Activated T-cell treated with anti-CD3 and anti-CD28 coated beads, Interleukin-2, amount 50 U/mL, for 24 hours (primary cell): ENCODE measurements around the gene SURF1.
"Not testable (repeated sequence)": the region's sequence is repeated elsewhere in the genome, so short reads cannot be mapped to it uniquely, and the experiment has no call there.

Source experiments
- DNase-seq: peaks from one replicate; pipeline ENCODE4 v3.0.0-alpha.2; 2020
- H3K27ac Mint-ChIP-seq: 2 replicates; pipeline ENCODE4 v1.8.0; 2020; ENCODE audit warnings: mild to moderate bottlenecking, mixed read lengths
- H3K27me3 Mint-ChIP-seq: 2 replicates; pipeline ENCODE4 v1.8.0; 2020; ENCODE audit warnings: mixed read lengths
- H3K36me3 Mint-ChIP-seq: 2 replicates; pipeline ENCODE4 v1.8.0; 2020; ENCODE audit warnings: low read depth, mixed read lengths
- H3K4me1 Mint-ChIP-seq: 2 replicates; pipeline ENCODE4 v1.8.0; 2020; ENCODE audit warnings: low read depth, mixed read lengths
- H3K4me3 Mint-ChIP-seq: 2 replicates; pipeline ENCODE4 v1.8.0; 2020; ENCODE audit warnings: mild to moderate bottlenecking, moderate library complexity, mixed read lengths
- H3K9me3 Mint-ChIP-seq: 2 replicates; pipeline ENCODE4 v1.8.0; 2020; ENCODE audit warnings: mixed read lengths

Gene SURF1

GRCh38 chr9:133390713-133391112 is 34.4 kb upstream of the SURF1 start:
- Mint-ChIP-seq H3K27me3 (peaks cover 19% of the 10 kb centered on the region), H3K4me1 (no peaks in the 10 kb centered on the region), H3K9me3 (no peaks in the 10 kb centered on the region), H3K27ac (no peak overlapping the region), H3K4me3 (no peak overlapping the region), H3K36me3 (no peaks in the 10 kb centered on the region)
- DNase-seq = no peak

- peaks cover 19% of the 10 kb centered on the region for H3K27me3 Mint-ChIP-seq
- no peak overlapping the region for H3K27ac Mint-ChIP-seq
- no peak for DNase-seq
- H3K4me1 Mint-ChIP-seq = no peaks in the 10 kb centered on the region
- H3K9me3 Mint-ChIP-seq = no peaks in the 10 kb centered on the region
- no peaks in the 10 kb centered on the region for H3K36me3 Mint-ChIP-seq
- H3K4me3 Mint-ChIP-seq = no peak overlapping the region
Observed at GRCh38 chr9:133389562-133389961, 33.3 kb upstream of the SURF1 start.

- H3K9me3 Mint-ChIP-seq = no peaks in the 10 kb centered on the region
- peaks cover 19% of the 10 kb centered on the region for H3K27me3 Mint-ChIP-seq
- DNase-seq = no peak
- no peaks in the 10 kb centered on the region for H3K4me1 Mint-ChIP-seq
- no peaks in the 10 kb centered on the region for H3K36me3 Mint-ChIP-seq
- no peak overlapping the region for H3K27ac Mint-ChIP-seq
- H3K4me3 Mint-ChIP-seq = no peak overlapping the region
Observed at GRCh38 chr9:133389025-133389557, 32.8 kb upstream of the SURF1 start.

GRCh38 chr9:133387680-133388079 is 31.4 kb upstream of the SURF1 start:
- no peak overlapping the region for H3K27ac Mint-ChIP-seq
- no peaks in the 10 kb centered on the region for H3K9me3 Mint-ChIP-seq
- no peak for DNase-seq
- H3K4me1 Mint-ChIP-seq = no peaks in the 10 kb centered on the region
- H3K36me3 Mint-ChIP-seq = no peaks in the 10 kb centered on the region
- peaks cover 19% of the 10 kb centered on the region for H3K27me3 Mint-ChIP-seq
- no peak overlapping the region for H3K4me3 Mint-ChIP-seq

DNA sequence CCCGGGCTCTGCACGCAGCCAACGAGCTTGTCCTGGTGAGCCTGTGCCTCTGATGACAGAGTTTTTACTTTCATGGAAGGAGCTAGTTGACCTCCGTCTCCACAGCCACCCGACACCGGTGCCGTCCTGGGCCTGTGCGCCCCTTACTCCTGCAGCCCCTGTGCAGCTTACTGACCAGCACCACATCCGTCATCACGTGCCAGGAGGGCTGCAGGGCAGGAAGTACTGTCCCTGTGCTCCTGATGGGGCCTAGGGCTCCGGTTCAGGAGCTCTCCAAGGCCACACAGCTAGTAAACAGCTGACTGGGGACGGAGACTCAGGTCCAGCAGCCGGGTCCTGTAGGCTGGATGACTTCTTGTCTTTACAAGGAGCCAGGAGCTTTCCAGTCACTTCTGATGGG is 30.1 kb upstream of the SURF1 start:
- no peak for DNase-seq
- H3K27ac Mint-ChIP-seq = no peak overlapping the region
- H3K36me3 Mint-ChIP-seq = no peaks in the 10 kb centered on the region
- no peaks in the 10 kb centered on the region for H3K4me1 Mint-ChIP-seq
- peaks cover 19% of the 10 kb centered on the region for H3K27me3 Mint-ChIP-seq
- H3K4me3 Mint-ChIP-seq = no peak overlapping the region
- no peaks in the 10 kb centered on the region for H3K9me3 Mint-ChIP-seq

- H3K4me3 Mint-ChIP-seq = no peak overlapping the region
- peaks cover 14% of the 10 kb centered on the region for H3K27me3 Mint-ChIP-seq
- no peak overlapping the region for H3K27ac Mint-ChIP-seq
- DNase-seq = no peak
- H3K9me3 Mint-ChIP-seq = no peaks in the 10 kb centered on the region
- no peaks in the 10 kb centered on the region for H3K36me3 Mint-ChIP-seq
- H3K4me1 Mint-ChIP-seq = no peaks in the 10 kb centered on the region
Observed at GRCh38 chr9:133385452-133385851, 29.2 kb upstream of the SURF1 start.

GRCh38 chr9:133384736-133385321 is 28.5 kb upstream of the SURF1 start:
- no peak for DNase-seq
- Mint-ChIP-seq H3K9me3 (no peaks in the 10 kb centered on the region), H3K4me1 (no peaks in the 10 kb centered on the region), H3K36me3 (no peaks in the 10 kb centered on the region), H3K27ac (no peak overlapping the region), H3K27me3 (peaks cover 10% of the 10 kb centered on the region), H3K4me3 (no peak overlapping the region)

DNA sequence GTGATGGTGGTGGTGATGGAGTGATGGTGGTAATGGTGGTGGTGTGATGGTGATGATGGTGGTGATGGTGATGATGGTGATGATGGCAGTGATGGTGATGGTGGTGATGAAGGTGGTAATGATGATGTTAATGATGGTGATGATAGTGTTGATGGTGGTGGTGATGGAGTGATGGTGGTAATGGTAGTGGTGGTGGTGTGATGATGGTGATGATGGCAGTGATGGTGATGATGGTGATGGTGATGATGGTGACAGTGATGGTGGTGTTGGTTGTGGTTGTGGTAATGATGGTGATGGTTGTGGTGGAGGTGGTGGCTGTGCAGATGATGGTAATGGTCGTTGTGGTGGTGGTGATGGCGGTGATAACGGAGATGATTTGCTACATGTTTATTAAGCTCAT is 27.2 kb upstream of the SURF1 start:
- H3K36me3 Mint-ChIP-seq = no peaks in the 10 kb centered on the region
- no peak overlapping the region for H3K4me3 Mint-ChIP-seq
- H3K27me3 Mint-ChIP-seq = peaks cover 1% of the 10 kb centered on the region
- H3K27ac Mint-ChIP-seq = no peak overlapping the region
- H3K4me1 Mint-ChIP-seq = no peaks in the 10 kb centered on the region
- no peaks in the 10 kb centered on the region for H3K9me3 Mint-ChIP-seq
- no peak for DNase-seq

DNA sequence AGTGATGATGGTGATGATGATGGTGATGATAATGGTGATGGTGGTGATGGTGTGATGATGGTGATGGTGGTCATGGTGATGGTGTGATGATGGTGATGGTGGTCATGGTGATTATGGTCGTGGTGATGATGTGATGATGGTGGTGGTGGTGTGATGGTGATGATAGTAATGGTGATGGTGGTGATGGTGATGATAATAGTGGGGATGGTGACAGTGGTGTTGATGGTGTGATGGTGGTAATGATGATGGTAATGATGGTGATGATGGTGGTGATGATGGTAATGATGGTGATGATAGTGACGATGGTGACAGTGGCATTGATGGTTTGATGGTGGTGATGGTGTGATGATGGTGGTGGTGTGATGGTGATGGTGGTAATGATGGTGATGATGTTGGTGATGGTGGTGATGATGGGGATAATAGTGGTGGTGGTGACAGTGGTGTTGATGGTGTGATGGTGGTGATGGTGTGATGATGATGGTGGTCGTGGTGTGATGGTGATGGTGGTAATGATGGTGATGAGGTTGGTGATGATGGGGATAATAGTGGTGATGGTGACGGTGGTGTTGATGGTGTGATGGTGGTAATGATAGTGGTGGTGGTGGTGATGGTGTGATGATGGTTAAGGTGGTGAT is 26.3 kb upstream of the SURF1 start:
- Mint-ChIP-seq H3K27me3 (no peaks in the 10 kb centered on the region), H3K36me3 (no peaks in the 10 kb centered on the region), H3K4me3 (no peak overlapping the region), H3K27ac (no peak overlapping the region), H3K9me3 (no peaks in the 10 kb centered on the region), H3K4me1 (no peaks in the 10 kb centered on the region)
- no peak for DNase-seq

DNA sequence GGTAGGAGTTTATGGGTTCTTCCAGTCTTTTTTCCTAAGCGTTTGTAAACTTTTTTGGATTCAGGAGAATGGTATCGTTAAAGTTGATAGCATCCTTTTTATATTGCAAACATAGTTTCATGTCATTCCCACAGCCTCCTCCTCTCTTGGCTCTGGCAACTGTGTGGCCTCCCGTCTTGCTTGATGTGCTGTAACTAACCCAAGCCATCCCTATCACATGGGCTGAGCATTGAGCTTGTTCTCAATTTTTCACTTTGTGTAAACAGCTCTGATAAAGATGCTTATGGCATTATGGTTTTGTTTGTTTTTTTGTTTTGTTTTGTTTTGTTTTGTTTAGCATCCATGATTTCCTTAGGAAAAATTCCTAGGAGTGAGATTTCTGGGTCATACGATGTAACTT is 24.4 kb upstream of the SURF1 start:
- H3K4me3 Mint-ChIP-seq = no peak overlapping the region
- H3K27me3 Mint-ChIP-seq = no peaks in the 10 kb centered on the region
- peaks cover 2% of the 10 kb centered on the region for H3K4me1 Mint-ChIP-seq
- H3K27ac Mint-ChIP-seq = no peak overlapping the region
- no peaks in the 10 kb centered on the region for H3K9me3 Mint-ChIP-seq
- H3K36me3 Mint-ChIP-seq = no peaks in the 10 kb centered on the region
- no peak for DNase-seq

GRCh38 chr9:133379153-133380086 is 23.1 kb upstream of the SURF1 start:
- peaks cover 5% of the 10 kb centered on the region for H3K4me1 Mint-ChIP-seq
- no peaks in the 10 kb centered on the region for H3K27me3 Mint-ChIP-seq
- no peak for DNase-seq
- H3K36me3 Mint-ChIP-seq = peaks cover 8% of the 10 kb centered on the region
- H3K4me3 Mint-ChIP-seq = no peak overlapping the region
- no peaks in the 10 kb centered on the region for H3K9me3 Mint-ChIP-seq
- no peak overlapping the region for H3K27ac Mint-ChIP-seq

- H3K27ac Mint-ChIP-seq = no peak overlapping the region
Observed at GRCh38 chr9:133378408-133378962, 22.2 kb upstream of the SURF1 start.

DNA sequence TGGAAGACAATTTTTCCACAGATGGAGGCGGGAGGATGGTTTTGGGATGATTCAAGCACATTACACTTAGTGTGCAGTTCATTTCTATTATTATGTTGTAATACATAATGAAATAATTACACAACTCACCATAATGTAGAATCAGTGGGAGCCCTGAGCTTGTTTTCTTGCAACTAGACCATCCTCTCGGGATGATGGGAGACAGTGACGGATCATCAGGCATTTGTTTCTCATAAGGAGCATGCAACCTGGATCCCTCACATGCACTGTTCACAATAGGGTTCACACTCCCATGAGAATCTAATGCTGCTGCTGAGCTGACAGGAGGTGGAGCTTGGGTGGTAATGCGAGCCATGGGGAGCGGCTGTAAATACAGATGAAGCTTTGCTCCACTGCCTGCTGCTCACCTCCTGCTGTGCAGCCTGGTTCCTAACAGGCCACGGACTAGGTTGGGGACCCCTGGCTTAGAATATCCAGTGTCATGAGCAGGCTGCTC is 21.5 kb upstream of the SURF1 start:
- DNase-seq = no peak
- Mint-ChIP-seq H3K27me3 (no peaks in the 10 kb centered on the region), H3K36me3 (peaks cover 23% of the 10 kb centered on the region), H3K4me1 (peaks cover 17% of the 10 kb centered on the region), H3K4me3 (no peak overlapping the region), H3K9me3 (no peaks in the 10 kb centered on the region), H3K27ac (no peak overlapping the region)

More at GRCh38 chr9:133378408-133378962, 22.2 kb upstream of the SURF1 start:
- Mint-ChIP-seq H3K4me1 (peaks cover 10% of the 10 kb centered on the region), H3K36me3 (peaks cover 16% of the 10 kb centered on the region), H3K9me3 (no peaks in the 10 kb centered on the region), H3K27me3 (no peaks in the 10 kb centered on the region), H3K4me3 (no peak overlapping the region)
- DNase-seq = no peak

- H3K9me3 Mint-ChIP-seq, H3K27me3 Mint-ChIP-seq, DNase-seq, H3K27ac Mint-ChIP-seq: not testable (repeated sequence)
- Mint-ChIP-seq H3K4me1 (peaks cover 22% of the 10 kb centered on the region), H3K4me3 (peak overlapping the region; percentile 64), H3K36me3 (peaks cover 28% of the 10 kb centered on the region)
Observed at GRCh38 chr9:133377280-133377679, 21.0 kb upstream of the SURF1 start.
